Neural progenitor cell (in vitro differentiated cells): Measurements from ENCODE around the gene COL4A3. TPM values are rescaled to one million over a fixed set of nuclear protein-coding genes. Genes with fewer than 3 reads are reported as not detected.

ENCODE experiments used
- DNase-seq: peaks from one replicate; pipeline ENCODE4 v3.0.0-alpha.2; 2016; ENCODE audit warnings: low spot score
- H2AFZ ChIP-seq: fragments of 200-600 bp; sonication (generic); replicated peaks from 2 replicates; pipeline ENCODE4 v1.6.1; 2016; ENCODE audit warnings: antibody characterized with exemption
- H3F3A ChIP-seq: fragments of 200-600 bp; sonication (generic); 2 replicates; pipeline ENCODE4 v1.6.1; 2016; ENCODE audit warnings: antibody characterized with exemption, low read depth
- H3K27ac ChIP-seq: fragments of 200-600 bp; sonication (generic); 2 replicates; pipeline ENCODE4 v1.5.1; 2016; ENCODE audit warnings: mild to moderate bottlenecking
- H3K27me3 ChIP-seq: fragments of 200-600 bp; sonication (generic); 2 replicates; pipeline ENCODE4 v1.6.1; 2016; ENCODE audit warnings: mild to moderate bottlenecking, moderate library complexity
- H3K36me3 ChIP-seq: fragments of 200-600 bp; sonication (generic); 2 replicates; pipeline ENCODE4 v1.5.1; 2016
- H3K4me1 ChIP-seq: fragments of 200-600 bp; sonication (generic); 2 replicates; pipeline ENCODE4 v1.6.1; 2016; ENCODE audit warnings: mixed run types
- H3K4me2 ChIP-seq: fragments of 200-600 bp; sonication (generic); 2 replicates; pipeline ENCODE4 v1.6.1; 2016
- H3K4me3 ChIP-seq: fragments of 200-600 bp; sonication (generic); 2 replicates; pipeline ENCODE4 v1.5.1; 2016
- H3K79me2 ChIP-seq: fragments of 200-600 bp; sonication (generic); 2 replicates; pipeline ENCODE4 v1.6.1; 2016; ENCODE audit warnings: low read depth
- H3K9ac ChIP-seq: fragments of 200-600 bp; sonication (generic); 2 replicates; pipeline ENCODE4 v1.6.1; 2016
- H3K9me3 ChIP-seq: fragments of 200-600 bp; sonication (generic); 2 replicates; pipeline ENCODE4 v1.5.1; 2016; ENCODE audit warnings: low read depth
- H4K20me1 ChIP-seq: fragments of 200-600 bp; sonication (generic); 2 replicates; pipeline ENCODE4 v1.6.1; 2016; ENCODE audit warnings: low read depth
- H3K27ac Mint-ChIP-seq: 3 replicates; pipeline ENCODE4 v1.8.0; 2021; ENCODE audit warnings: mixed read lengths
- H3K27me3 Mint-ChIP-seq: 2 replicates; pipeline ENCODE4 v1.8.0; 2022; ENCODE audit warnings: low read depth, mild to moderate bottlenecking, inconsistent platforms, moderate library complexity, mixed read lengths; ENCODE audit not compliant: insufficient read depth
- H3K36me3 Mint-ChIP-seq: 3 replicates; pipeline ENCODE4 v1.8.0; 2021; ENCODE audit warnings: mixed read lengths
- H3K4me1 Mint-ChIP-seq: 3 replicates; pipeline ENCODE4 v1.8.0; 2021; ENCODE audit warnings: mixed read lengths
- H3K4me3 Mint-ChIP-seq: 3 replicates; pipeline ENCODE4 v1.8.0; 2021; ENCODE audit warnings: mild to moderate bottlenecking, moderate library complexity, mixed read lengths
- H3K9me3 Mint-ChIP-seq: 3 replicates; pipeline ENCODE4 v1.8.0; 2020; ENCODE audit warnings: mixed read lengths
- CTCF ChIP-seq: fragments of 200-600 bp; sonication (generic); IDR thresholded peaks from 2 replicates; pipeline ENCODE4 v1.5.1; 2017; ENCODE audit warnings: antibody characterized with exemption, mild to moderate bottlenecking
- EZH2 ChIP-seq: fragments of 200-600 bp; sonication (generic); IDR thresholded peaks from 2 replicates; pipeline ENCODE4 v1.6.1; 2017; ENCODE audit warnings: antibody characterized with exemption, mild to moderate bottlenecking, moderate library complexity
- EZH2phosphoT487 ChIP-seq: fragments of 200-600 bp; sonication (generic); IDR thresholded peaks from 2 replicates; pipeline ENCODE4 v1.6.1; 2017; ENCODE audit warnings: antibody characterized with exemption
- total RNA-seq: library from RNA; depleted of rRNA; stranded (reverse); fragments of >200 nt; gene quantifications from 2 replicates; pipeline ENCODE4 v1.2.3, GENCODE V29; 2015; ENCODE audit warnings: low replicate concordance

The COL4A3 gene
- total RNA-seq, 1 donor from 2014 or later, result not detected

GRCh38 chr2:227180770-227181169, 16.3 kb downstream of the COL4A3 start:
- Histone ChIP-seq H3K9ac (no peak overlapping the region), H3F3A (no peaks in the 10 kb centered on the region), H3K36me3 (no peaks in the 10 kb centered on the region), H3K4me2 (no peak overlapping the region), H2AFZ (no peak overlapping the region), H3K27me3 (no peaks in the 10 kb centered on the region), H3K79me2 (no peaks in the 10 kb centered on the region), H4K20me1 (no peaks in the 10 kb centered on the region), H3K27ac (no peak overlapping the region), H3K4me3 (no peak overlapping the region), H3K4me1 (peaks cover 5% of the 10 kb centered on the region), H3K9me3 (no peaks in the 10 kb centered on the region)
- no peaks in the 10 kb centered on the region for H3K27me3 Mint-ChIP-seq
- no peak overlapping the region for H3K27ac Mint-ChIP-seq
- no peak for DNase-seq
- no peak overlapping the region for H3K4me3 Mint-ChIP-seq
- H3K4me1 Mint-ChIP-seq, result peaks cover 9% of the 10 kb centered on the region
- TF ChIP-seq EZH2 (no peak), CTCF (no peak)
- H3K36me3 Mint-ChIP-seq, result no peaks in the 10 kb centered on the region
- no peaks in the 10 kb centered on the region for H3K9me3 Mint-ChIP-seq

GRCh38 chr2:227182765-227183164, 18.3 kb downstream of the COL4A3 start:
- H3K4me3 Mint-ChIP-seq, result no peak overlapping the region
- no peaks in the 10 kb centered on the region for H3K36me3 Mint-ChIP-seq
- no peaks in the 10 kb centered on the region for H3K27me3 Mint-ChIP-seq
- H3K9me3 Mint-ChIP-seq, result no peaks in the 10 kb centered on the region
- Histone ChIP-seq H3K4me2 (no peak overlapping the region), H3K9me3 (no peaks in the 10 kb centered on the region), H4K20me1 (no peaks in the 10 kb centered on the region), H3K79me2 (no peaks in the 10 kb centered on the region), H3K27ac (no peak overlapping the region), H3K4me1 (peaks cover 5% of the 10 kb centered on the region), H3K9ac (no peak overlapping the region), H3F3A (no peaks in the 10 kb centered on the region), H3K27me3 (no peaks in the 10 kb centered on the region), H2AFZ (no peak overlapping the region), H3K4me3 (no peak overlapping the region), H3K36me3 (no peaks in the 10 kb centered on the region)
- no peak for DNase-seq
- peaks cover 11% of the 10 kb centered on the region for H3K4me1 Mint-ChIP-seq
- no peak overlapping the region for H3K27ac Mint-ChIP-seq
- no peak for TF ChIP-seq EZH2phosphoT487
- TF ChIP-seq EZH2, result no peak
- TF ChIP-seq CTCF, result no peak

- Histone ChIP-seq H3K9ac (no peak overlapping the region), H2AFZ (no peak overlapping the region), H3F3A (no peaks in the 10 kb centered on the region), H3K36me3 (no peaks in the 10 kb centered on the region), H3K27ac (no peak overlapping the region), H3K9me3 (no peaks in the 10 kb centered on the region), H3K79me2 (no peaks in the 10 kb centered on the region), H4K20me1 (no peaks in the 10 kb centered on the region), H3K27me3 (no peaks in the 10 kb centered on the region), H3K4me1 (peaks cover 5% of the 10 kb centered on the region), H3K4me3 (no peak overlapping the region), H3K4me2 (no peak overlapping the region)
- no peak overlapping the region for H3K4me3 Mint-ChIP-seq
- H3K27ac Mint-ChIP-seq, result no peak overlapping the region
- TF ChIP-seq EZH2 (no peak), EZH2phosphoT487 (no peak), CTCF (no peak)
- H3K9me3 Mint-ChIP-seq, result peaks cover 1% of the 10 kb centered on the region
- H3K4me1 Mint-ChIP-seq, result peaks cover 21% of the 10 kb centered on the region
- H3K27me3 Mint-ChIP-seq, result peaks cover under 1% of the 10 kb centered on the region
- no peaks in the 10 kb centered on the region for H3K36me3 Mint-ChIP-seq
- DNase-seq, result no peak
These were observed 19.4 kb downstream of the COL4A3 start for GRCh38 chr2:227183657-227184367.
